Activated naive CD4-positive, alpha-beta T cell treated with anti-CD3 and anti-CD28 coated beads for 36 hours (primary cell): ENCODE measurements around the gene SKAP1. TPM values are rescaled to one million over a fixed set of nuclear protein-coding genes. Genes with fewer than 3 reads are reported as not detected.
"Not testable (repeated sequence)": the region's sequence is repeated elsewhere in the genome, so short reads cannot be mapped to it uniquely, and the experiment has no call there.

Experiments used
- CTCF ChIA-PET: fragments of 350-600 bp; sonication (Branson Sonifier 250); formaldehyde crosslinking; loops from one replicate; lab custom pipeline; 2021; ENCODE audit warnings: antibody characterized with exemption; lab: Charles Lee
- DNase-seq: peaks from one replicate; pipeline ENCODE4 v3.0.0-alpha.2; 2020
- H3K27ac Mint-ChIP-seq: one replicate; pipeline ENCODE4 v1.8.0; 2021; ENCODE audit warnings: mild to moderate bottlenecking, mixed read lengths
- H3K27me3 Mint-ChIP-seq: one replicate; pipeline ENCODE4 v1.8.0; 2021; ENCODE audit warnings: low read depth, mixed read lengths
- H3K36me3 Mint-ChIP-seq: one replicate; pipeline ENCODE4 v1.8.0; 2021; ENCODE audit warnings: low read depth, mixed read lengths
- H3K4me1 Mint-ChIP-seq: one replicate; pipeline ENCODE4 v1.8.0; 2021; ENCODE audit warnings: low read depth, mixed read lengths
- H3K4me3 Mint-ChIP-seq: one replicate; pipeline ENCODE4 v1.8.0; 2021; ENCODE audit warnings: mild to moderate bottlenecking, moderate library complexity, mixed read lengths
- H3K9me3 Mint-ChIP-seq: one replicate; pipeline ENCODE4 v1.8.0; 2021; ENCODE audit warnings: mixed read lengths
- intact Hi-C: fragments of 100-400 bp; cut with micrococcal nuclease; formaldehyde crosslinking; loops from one replicate; pipeline ENCODE4 v1.15.1; 2023
- total RNA-seq, 2 experiments: library from RNA; stranded (reverse); gene quantifications; one replicate each; pipeline ENCODE4 v1.2.3, GENCODE V29; 2021

Gene SKAP1
- total RNA-seq, 2 experiments from 2014 or later, result 60.3 to 60.5 TPM

DNA sequence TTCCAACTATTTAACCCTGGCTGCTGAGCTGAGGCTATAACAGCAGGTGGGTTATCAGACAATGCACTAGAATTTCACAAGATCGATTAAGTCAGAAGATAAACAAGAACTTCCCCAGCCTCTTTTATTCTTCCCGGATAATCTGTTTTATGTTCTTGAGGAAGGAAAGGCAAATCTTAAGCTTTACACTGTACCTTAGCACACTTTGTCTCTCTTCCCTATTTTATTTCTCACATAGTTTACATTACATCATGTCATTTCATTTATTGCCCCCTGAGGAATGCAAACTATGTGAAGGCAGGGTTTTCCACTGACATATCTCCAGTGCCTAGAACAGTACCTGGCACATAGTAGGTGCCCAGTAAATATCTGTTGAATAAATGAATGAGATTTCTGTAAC, 139.6 kb downstream of the SKAP1 start:
- H3K27ac Mint-ChIP-seq, result no peak overlapping the region
- peaks cover 33% of the 10 kb centered on the region for H3K4me1 Mint-ChIP-seq
- CTCF ChIA-PET, result interaction anchor here (1.6 kb wide), 1 partner anchor 10 kb away, joined by 3 read pairs; no protein-coding TSS in a partner anchor
- no peak for DNase-seq
- peaks cover 3% of the 10 kb centered on the region for H3K36me3 Mint-ChIP-seq
- H3K27me3 Mint-ChIP-seq, result no peaks in the 10 kb centered on the region
- H3K9me3 Mint-ChIP-seq, result no peaks in the 10 kb centered on the region
- intact Hi-C loops, result no loop called here
- H3K4me3 Mint-ChIP-seq, result no peak overlapping the region

DNA sequence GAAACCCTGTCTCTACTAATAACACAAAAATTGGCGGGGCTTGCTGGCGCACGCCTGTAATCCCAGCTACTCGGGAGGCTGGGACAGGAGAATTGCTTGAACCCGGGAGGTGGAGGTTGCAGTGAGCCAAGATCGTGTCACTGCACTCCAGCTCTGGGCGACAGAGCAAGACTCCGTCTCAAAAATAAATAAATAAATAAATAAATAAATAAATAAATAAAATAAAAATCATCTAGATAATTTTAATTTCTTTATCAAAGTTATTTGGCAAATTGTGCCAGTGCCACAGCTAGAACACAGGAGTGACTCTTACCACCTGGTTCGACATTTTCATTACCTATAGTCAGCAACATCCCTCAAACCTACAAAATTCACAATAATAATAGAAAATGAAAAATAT, 143.1 kb downstream of the SKAP1 start:
- H3K4me3 Mint-ChIP-seq, intact Hi-C loops, DNase-seq, H3K36me3 Mint-ChIP-seq, H3K27me3 Mint-ChIP-seq, H3K9me3 Mint-ChIP-seq, H3K27ac Mint-ChIP-seq, CTCF ChIA-PET: not testable (repeated sequence)
- H3K4me1 Mint-ChIP-seq, result peaks cover 20% of the 10 kb centered on the region

- CTCF ChIA-PET, result no interaction called here
- no peak overlapping the region for H3K27ac Mint-ChIP-seq
- H3K9me3 Mint-ChIP-seq, result no peaks in the 10 kb centered on the region
- intact Hi-C loops, result no loop called here
- peaks cover 18% of the 10 kb centered on the region for H3K4me1 Mint-ChIP-seq
- H3K27me3 Mint-ChIP-seq, result no peaks in the 10 kb centered on the region
- H3K4me3 Mint-ChIP-seq, result no peak overlapping the region
- no peaks in the 10 kb centered on the region for H3K36me3 Mint-ChIP-seq
- no peak for DNase-seq
Observed at GRCh38 chr17:48285614-48286013, 144.4 kb downstream of the SKAP1 start.

DNA sequence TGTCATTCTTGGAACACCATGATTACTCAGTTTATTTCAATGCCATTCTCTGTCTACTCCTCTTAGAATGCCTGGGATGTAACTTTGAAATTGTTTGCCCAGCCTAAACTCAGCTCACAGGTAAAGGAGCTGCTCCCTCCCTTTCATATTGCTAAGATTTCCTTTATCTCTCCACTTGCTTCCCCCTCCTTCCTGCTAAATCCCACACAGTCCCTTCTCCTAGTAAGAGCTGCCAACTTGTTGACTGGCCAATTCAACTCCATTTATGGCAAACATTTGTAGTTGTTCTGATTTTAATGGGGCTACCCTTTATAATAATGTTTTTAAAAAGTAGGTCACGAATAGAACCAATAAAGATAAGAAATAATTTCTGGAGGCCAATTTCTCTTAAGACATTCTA, 146.1 kb downstream of the SKAP1 start:
- Mint-ChIP-seq H3K4me3 (no peak overlapping the region), H3K4me1 (peaks cover 16% of the 10 kb centered on the region), H3K27me3 (no peaks in the 10 kb centered on the region), H3K27ac (no peak overlapping the region), H3K36me3 (no peaks in the 10 kb centered on the region), H3K9me3 (no peaks in the 10 kb centered on the region)
- intact Hi-C loops, result no loop called here
- CTCF ChIA-PET, result interaction anchor here (0.5 to 1.6 kb wide), 2 partner anchors 12 to 143 kb away, joined by 4 to 6 read pairs; no protein-coding TSS in a partner anchor
- no peak for DNase-seq

- Mint-ChIP-seq H3K27me3 (no peaks in the 10 kb centered on the region), H3K27ac (no peak overlapping the region), H3K4me3 (no peak overlapping the region), H3K9me3 (no peaks in the 10 kb centered on the region), H3K36me3 (peaks cover 4% of the 10 kb centered on the region), H3K4me1 (peaks cover 16% of the 10 kb centered on the region)
- CTCF ChIA-PET, result interaction anchor here (0.5 to 1.6 kb wide), 2 partner anchors 11 to 143 kb away, joined by 4 to 6 read pairs; no protein-coding TSS in a partner anchor
- intact Hi-C loops, result no loop called here
- DNase-seq, result no peak
Observed at GRCh38 chr17:48283411-48283810, 146.6 kb downstream of the SKAP1 start.

- CTCF ChIA-PET, result no interaction called here
- H3K27me3 Mint-ChIP-seq, result no peaks in the 10 kb centered on the region
- DNase-seq, result no peak
- peaks cover 16% of the 10 kb centered on the region for H3K4me1 Mint-ChIP-seq
- no peaks in the 10 kb centered on the region for H3K9me3 Mint-ChIP-seq
- H3K36me3 Mint-ChIP-seq, result peaks cover 5% of the 10 kb centered on the region
- intact Hi-C loops, result no loop called here
- H3K4me3 Mint-ChIP-seq, result no peak overlapping the region
- H3K27ac Mint-ChIP-seq, result no peak overlapping the region
Observed at GRCh38 chr17:48282303-48282702, 147.7 kb downstream of the SKAP1 start.

GRCh38 chr17:48278760-48279491, 151.1 kb downstream of the SKAP1 start:
- Mint-ChIP-seq H3K9me3 (no peaks in the 10 kb centered on the region), H3K27me3 (no peaks in the 10 kb centered on the region), H3K27ac (no peak overlapping the region), H3K4me1 (peaks cover 11% of the 10 kb centered on the region), H3K4me3 (no peak overlapping the region), H3K36me3 (peaks cover 5% of the 10 kb centered on the region)
- intact Hi-C loops, result no loop called here
- CTCF ChIA-PET, result interaction anchor here (0.6 to 2.6 kb wide), 3 partner anchors 10 to 18 kb away, joined by 3 to 6 read pairs (median 4); no protein-coding TSS in a partner anchor
- no peak for DNase-seq

- no peak overlapping the region for H3K4me3 Mint-ChIP-seq
- peaks cover 5% of the 10 kb centered on the region for H3K4me1 Mint-ChIP-seq
- no peaks in the 10 kb centered on the region for H3K27me3 Mint-ChIP-seq
- H3K9me3 Mint-ChIP-seq, result no peaks in the 10 kb centered on the region
- H3K27ac Mint-ChIP-seq, result no peak overlapping the region
- H3K36me3 Mint-ChIP-seq, result peaks cover 5% of the 10 kb centered on the region
- DNase-seq, result no peak
- intact Hi-C loops, result no loop called here
- CTCF ChIA-PET, result interaction anchor here (0.8 kb wide), 1 partner anchor 317 kb away, joined by 3 read pairs; the partner anchor contains the start of gene HOXB5
Observed at GRCh38 chr17:48276776-48277175, 153.2 kb downstream of the SKAP1 start.

DNA sequence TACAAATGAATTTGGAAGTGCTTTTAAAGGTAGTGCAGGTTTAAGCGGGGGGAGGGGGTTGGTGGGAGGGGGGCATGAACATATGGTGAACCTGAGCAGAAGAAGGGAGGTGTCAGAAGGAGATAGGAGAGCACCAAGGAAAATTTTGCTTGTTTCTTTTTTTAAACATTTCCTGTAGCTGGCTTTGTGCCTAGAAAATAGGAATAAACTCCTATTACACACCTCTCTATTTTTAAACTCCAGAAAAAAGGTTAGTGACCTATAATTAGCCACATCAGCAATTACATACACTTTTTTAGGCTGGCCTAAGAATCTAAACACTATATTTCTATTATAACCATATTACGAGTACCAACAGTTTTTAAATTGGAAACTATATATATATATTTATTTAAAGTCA, 159.1 kb downstream of the SKAP1 start:
- no peak overlapping the region for H3K4me3 Mint-ChIP-seq

GRCh38 chr17:48269209-48269608, 160.8 kb downstream of the SKAP1 start:
- DNase-seq, result no peak
- H3K9me3 Mint-ChIP-seq, result no peaks in the 10 kb centered on the region
- peaks cover 21% of the 10 kb centered on the region for H3K4me1 Mint-ChIP-seq
- intact Hi-C loops, result no loop called here
- H3K27me3 Mint-ChIP-seq, result no peaks in the 10 kb centered on the region
- no peak overlapping the region for H3K4me3 Mint-ChIP-seq
- CTCF ChIA-PET, result interaction anchor here (0.5 to 1.5 kb wide), 3 partner anchors 10 to 355 kb away, joined by 3 to 4 read pairs (median 4); no protein-coding TSS in a partner anchor
- H3K36me3 Mint-ChIP-seq, result no peaks in the 10 kb centered on the region
- H3K27ac Mint-ChIP-seq, result no peak overlapping the region

More for the DNA sequence above, 159.1 kb downstream of the SKAP1 start:
- intact Hi-C loops, result no loop called here
- peaks cover 6% of the 10 kb centered on the region for H3K4me1 Mint-ChIP-seq
- no peak for DNase-seq
- CTCF ChIA-PET, result no interaction called here
- no peaks in the 10 kb centered on the region for H3K36me3 Mint-ChIP-seq
- H3K27me3 Mint-ChIP-seq, result no peaks in the 10 kb centered on the region
- H3K9me3 Mint-ChIP-seq, result no peaks in the 10 kb centered on the region
- H3K27ac Mint-ChIP-seq, result no peak overlapping the region

GRCh38 chr17:48263731-48264035, 166.3 kb downstream of the SKAP1 start:
- no peak for DNase-seq
- Mint-ChIP-seq H3K9me3 (no peaks in the 10 kb centered on the region), H3K36me3 (no peaks in the 10 kb centered on the region), H3K4me3 (no peak overlapping the region), H3K27ac (no peak overlapping the region), H3K27me3 (no peaks in the 10 kb centered on the region), H3K4me1 (peaks cover 21% of the 10 kb centered on the region)
- intact Hi-C loops, result loop anchor here (2.0 to 5.0 kb wide), 2 partner anchors 39 to 329 kb away; partner anchors contain the start of gene HOXB5
- CTCF ChIA-PET, result interaction anchor here (0.9 to 3.3 kb wide), 11 partner anchors 13 to 329 kb away, joined by 3 to 18 read pairs (median 5); partner anchors contain the start of gene HOXB5

GRCh38 chr17:48262982-48263730, 166.9 kb downstream of the SKAP1 start:
- Mint-ChIP-seq H3K4me1 (peaks cover 21% of the 10 kb centered on the region), H3K36me3 (no peaks in the 10 kb centered on the region), H3K4me3 (no peak overlapping the region), H3K27me3 (no peaks in the 10 kb centered on the region), H3K27ac (no peak overlapping the region), H3K9me3 (no peaks in the 10 kb centered on the region)
- DNase-seq, result no peak
- CTCF ChIA-PET, result interaction anchor here (0.6 to 3.3 kb wide), 17 partner anchors 9 to 352 kb away, joined by 3 to 18 read pairs (median 4); partner anchors contain the start of genes HOXB5 and HOXB8
- intact Hi-C loops, result loop anchor here (2.0 to 5.0 kb wide), 2 partner anchors 39 to 330 kb away; partner anchors contain the start of gene HOXB5
